Stimulated activated CD8-positive, alpha-beta memory T cell treated with anti-CD3 and anti-CD28 coated beads, Interleukin-4, amount 100 ng/mL, for 48 hours (primary cell): ENCODE measurements around the gene SH3RF3.
A peak's percentile ranks its signal among the peaks of the same experiment; 100 is the strongest.

Experiments used
- DNase-seq: peaks from one replicate; pipeline ENCODE4 v3.0.0-alpha.2; 2020

Gene SH3RF3

GRCh38 chr2:109538546-109538945 is 409.5 kb downstream of the SH3RF3 start:
- DNase-seq, result no peak

DNA sequence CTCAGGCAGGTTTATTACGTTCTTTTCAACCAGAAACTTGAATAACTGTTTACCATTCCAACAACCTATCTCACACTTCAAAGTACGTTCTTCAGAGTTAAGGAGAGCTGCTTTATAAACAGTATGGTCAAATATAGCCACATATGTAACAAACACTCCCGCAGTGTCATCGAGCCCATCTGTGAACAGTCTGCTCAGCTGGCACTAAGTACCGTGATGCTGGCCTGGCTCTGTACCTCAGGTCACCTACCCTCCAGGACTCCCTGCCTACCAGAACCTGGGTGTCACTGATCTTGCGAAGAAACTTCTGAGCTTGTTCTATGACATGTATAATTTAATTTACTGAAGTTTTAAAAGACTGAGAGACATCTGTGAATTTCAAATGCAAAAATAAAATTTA is 413.4 kb downstream of the SH3RF3 start:
- DNase-seq, result no peak

GRCh38 chr2:109545828-109546713 is 417.1 kb downstream of the SH3RF3 start:
- DNase-seq, result peak; percentile 79

DNA sequence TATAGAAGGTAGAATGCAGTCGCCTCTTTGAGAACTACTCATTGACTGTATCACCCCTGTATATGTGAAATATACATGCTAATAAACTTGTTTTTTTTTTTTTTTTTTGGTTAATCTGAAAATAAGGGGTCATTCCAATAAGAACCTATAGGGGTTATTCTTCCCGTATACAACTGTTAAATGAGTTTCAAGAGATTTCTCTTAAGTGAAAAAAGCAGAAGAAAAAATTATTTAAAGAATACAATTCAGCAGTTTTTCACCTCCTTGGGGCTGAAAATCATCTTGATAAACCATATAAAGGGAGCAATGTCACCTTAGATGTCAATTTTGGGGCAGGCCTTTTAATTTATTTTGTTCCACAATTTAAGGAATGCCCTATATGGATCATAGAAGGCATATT is 418.3 kb downstream of the SH3RF3 start:
- no peak for DNase-seq

DNA sequence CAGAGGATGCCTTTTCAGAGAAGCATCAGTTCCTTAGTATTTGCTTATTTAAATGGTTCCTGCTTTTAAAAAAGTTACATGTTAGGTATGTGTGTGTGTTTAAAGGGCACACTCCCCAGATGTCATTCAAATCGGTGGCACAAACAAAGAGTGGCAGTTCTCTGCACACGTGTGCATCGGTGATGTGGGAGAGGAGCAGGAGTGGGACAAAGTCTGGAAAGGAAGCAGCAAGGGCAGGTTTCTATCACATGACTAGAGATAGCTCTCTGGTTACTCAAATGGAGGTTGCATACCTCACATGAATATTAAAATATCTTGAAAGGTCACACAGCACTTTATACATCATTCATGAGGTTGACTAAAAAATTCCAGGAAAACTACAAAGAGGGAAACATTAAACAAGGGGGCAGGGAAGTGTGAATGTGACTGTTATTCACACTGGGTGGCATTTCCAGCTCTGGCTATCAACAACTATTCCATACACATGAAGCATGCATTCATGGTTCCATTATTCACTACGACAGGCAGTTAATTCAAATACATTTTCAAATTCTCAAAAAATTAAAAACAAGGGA is 420.1 kb downstream of the SH3RF3 start:
- no peak for DNase-seq
